HCT116 (cell line): Measurements from ENCODE around the gene SYNGR1.

Experiments used
- CBX3 ChIP-seq: IDR thresholded peaks from 2 replicates; pipeline ENCODE4 v1.6.1; 2012; ENCODE audit warnings: low read depth
- CTCF ChIP-seq, 3 experiments: fragments of 200-600 bp in 1 of 3; sonication (generic) in 1 of 3; IDR thresholded peaks in 2 of 3; conservative IDR thresholded peaks in 1 of 3; 2 replicates each; pipeline ENCODE4 v1.5.1; 2012 to 2017; ENCODE audit warnings: low read depth in 2 of 3, low read length in 2 of 3, antibody characterized with exemption in 1 of 3, borderline replicate concordance in 1 of 3, control low read depth in 1 of 3, mild to moderate bottlenecking in 1 of 3, mixed read lengths in 1 of 3, mixed run types in 1 of 3, moderate library complexity in 1 of 3; ENCODE audit not compliant: insufficient read depth in 1 of 3
- EGR1 ChIP-seq: IDR thresholded peaks from 2 replicates; pipeline ENCODE4 v1.6.1; 2012; ENCODE audit warnings: low read depth
- ELF1 ChIP-seq: IDR thresholded peaks from 2 replicates; pipeline ENCODE4 v1.6.1; 2012; ENCODE audit warnings: low read depth, borderline replicate concordance
- EZH2 ChIP-seq: fragments of 200-600 bp; sonication (generic); IDR thresholded peaks from 2 replicates; pipeline ENCODE4 v1.6.1; 2017; ENCODE audit warnings: antibody characterized with exemption, mixed run types
- EZH2phosphoT487 ChIP-seq: fragments of 200-600 bp; IDR thresholded peaks from 2 replicates; pipeline ENCODE4 v1.6.1; 2018; ENCODE audit warnings: antibody characterized with exemption, borderline replicate concordance
- POLR2A ChIP-seq: IDR thresholded peaks from 2 replicates; pipeline ENCODE4 v1.7.0; 2011; ENCODE audit warnings: borderline replicate concordance; ENCODE audit not compliant: insufficient read depth, insufficient read length; ENCODE audit errors: extremely low read depth
- RAD21 ChIP-seq: IDR thresholded peaks from 2 replicates; pipeline ENCODE4 v1.6.1; 2012; ENCODE audit warnings: low read depth, mild to moderate bottlenecking
- REST ChIP-seq: IDR thresholded peaks from 2 replicates; pipeline ENCODE4 v1.6.1; 2012; ENCODE audit warnings: low read depth
- SIN3A ChIP-seq: IDR thresholded peaks from 2 replicates; pipeline ENCODE4 v1.6.1; 2012; ENCODE audit warnings: low read depth
- YY1 ChIP-seq: IDR thresholded peaks from 2 replicates; pipeline ENCODE4 v1.6.1; 2011; ENCODE audit warnings: low read length, low read depth, moderate library complexity, mild to moderate bottlenecking; ENCODE audit not compliant: insufficient replicate concordance; ENCODE audit errors: extremely low read depth

DNA sequence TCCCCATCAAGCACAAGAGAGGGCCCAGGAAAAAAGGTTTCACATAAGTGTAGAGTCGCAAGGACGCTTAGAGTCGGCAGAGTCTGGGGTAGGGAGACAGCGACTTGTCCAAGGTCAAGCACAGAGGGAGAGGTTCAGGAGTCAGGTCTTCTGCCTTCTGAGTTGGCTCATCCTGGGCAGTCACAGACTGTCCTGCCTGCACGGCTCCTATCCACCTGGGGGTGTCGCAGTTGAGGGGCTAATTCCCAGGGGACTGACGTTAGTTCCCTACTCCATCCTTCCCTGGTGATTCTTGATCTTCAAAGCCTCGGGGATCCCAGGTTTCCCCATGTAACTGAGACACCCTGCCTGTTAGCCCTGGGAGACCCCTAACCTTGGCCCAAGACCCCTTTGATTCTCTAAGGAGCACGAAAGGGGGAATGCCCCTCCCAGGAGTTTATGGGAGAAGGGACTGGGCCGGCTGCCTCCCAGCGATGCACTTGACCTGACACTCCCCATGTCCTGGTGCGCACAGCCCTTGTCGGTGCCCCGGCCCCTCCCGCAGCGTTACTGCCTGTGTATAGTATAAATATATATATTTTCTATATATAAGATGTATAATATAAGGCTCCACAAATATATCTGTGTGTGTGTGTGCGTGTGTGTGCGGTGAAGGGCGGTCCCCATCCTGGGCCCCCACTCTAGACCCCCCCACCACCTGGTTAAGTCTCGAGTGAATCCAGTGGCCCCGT, 35.1 kb downstream of the SYNGR1 start:
- TF ChIP-seq CTCF (IDR thresholded peaks at IDR 0.05 in 2 of 3, conservative IDR thresholded peaks at IDR 0.05 in 1 of 3; ENCODE audit: borderline replicate concordance in 1 of 3, insufficient read depth in 1 of 3, low read depth in 2 of 3, low read length in 2 of 3) (peak in 1 of 3 experiments; percentile 27; a peak in 2 of 6 replicates), YY1 (no peak), EGR1 (no peak), EZH2phosphoT487 (no peak), EZH2 (no peak), REST (no peak), RAD21 (no peak), ELF1 (no peak), CBX3 (no peak), SIN3A (no peak), POLR2A (no peak)
